Measurements from ENCODE around the gene CHMP4B.
A peak's percentile ranks its signal among the peaks of the same experiment; 100 is the strongest.

DNA sequence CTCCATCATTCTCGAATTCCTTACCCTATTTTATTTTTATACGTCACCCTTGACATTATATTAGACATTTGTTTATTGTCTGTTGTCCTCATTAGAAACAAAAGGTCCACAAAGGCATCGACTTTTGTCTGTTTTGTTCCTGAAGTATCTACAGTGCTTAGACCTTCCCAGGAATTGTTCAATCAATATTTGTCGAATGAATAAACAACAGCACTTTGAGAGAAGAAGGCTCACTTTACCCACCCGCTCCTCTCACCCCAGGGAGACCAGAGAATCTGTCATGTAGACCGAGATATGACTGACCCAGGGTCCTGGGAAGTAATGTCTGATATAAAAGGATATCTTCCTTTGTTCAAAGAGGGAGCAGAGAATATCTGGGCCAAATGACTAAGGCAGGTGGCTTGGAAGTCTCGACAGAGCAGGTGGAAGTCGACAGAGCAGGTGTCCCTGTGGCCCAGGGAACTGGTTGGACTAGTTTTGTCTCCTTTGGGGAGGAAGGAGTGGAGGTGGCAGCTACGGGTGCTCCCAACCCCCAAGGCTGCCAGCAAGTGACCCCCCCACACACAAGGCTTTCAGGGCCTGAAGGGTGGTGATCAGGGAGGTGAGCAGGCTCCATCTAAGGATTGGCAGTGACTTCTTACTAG lies 14.8 kb upstream of the CHMP4B start:
- TF ChIP-seq CTCF (IDR thresholded peaks at IDR 0.05) (no peak), POLR2A (IDR thresholded peaks at IDR 0.05) (no peak), POLR2AphosphoS5 (IDR thresholded peaks at IDR 0.05) (peak in 1 of 2 donors; percentile 38), EP300 (IDR thresholded peaks at IDR 0.05) (peak in 1 of 4 donors; percentile 21)

Measured in upper lobe of left lung (tissue), 4 donors.